HG03575 (cell line): ENCODE measurements around the gene ETFA.

ENCODE experiments used
- ATAC-seq: cut with Tn5 transposase; IDR thresholded peaks from one replicate; pipeline ENCODE4 v1.9.1; 2021; ENCODE audit not compliant: unreplicated experiment, insufficient number of reproducible peaks, low FRiP score; ENCODE audit errors: extremely low read depth

ETFA gene

GRCh38 chr15:76311100-76311953, at the start of gene ETFA:
Gene ETFA, minus strand, starts transcription at chr15:76311469. Its CDS starts 81 bp downstream, at chr15:76311388.
- ATAC-seq: peak; percentile 76

DNA sequence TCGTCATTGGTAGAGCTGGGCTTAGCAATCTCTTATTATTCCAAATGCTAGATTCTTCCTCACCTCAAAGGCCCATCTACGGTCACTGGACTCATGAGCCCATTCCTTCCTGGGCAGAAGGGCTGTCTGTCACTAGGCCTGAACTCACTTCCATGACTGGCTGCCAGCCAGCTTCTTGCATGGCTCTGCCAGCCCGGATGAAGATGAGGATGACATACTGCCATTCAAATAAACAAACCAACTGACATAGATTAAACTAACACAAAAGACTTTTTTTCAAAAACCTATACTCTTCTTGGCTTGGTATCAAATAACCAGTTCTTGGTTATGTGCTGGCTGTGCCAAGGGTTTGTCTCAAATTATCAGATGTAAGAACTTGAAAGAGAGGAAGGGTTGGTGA, 49.1 kb upstream of the ETFA start:
- no peak for ATAC-seq

DNA sequence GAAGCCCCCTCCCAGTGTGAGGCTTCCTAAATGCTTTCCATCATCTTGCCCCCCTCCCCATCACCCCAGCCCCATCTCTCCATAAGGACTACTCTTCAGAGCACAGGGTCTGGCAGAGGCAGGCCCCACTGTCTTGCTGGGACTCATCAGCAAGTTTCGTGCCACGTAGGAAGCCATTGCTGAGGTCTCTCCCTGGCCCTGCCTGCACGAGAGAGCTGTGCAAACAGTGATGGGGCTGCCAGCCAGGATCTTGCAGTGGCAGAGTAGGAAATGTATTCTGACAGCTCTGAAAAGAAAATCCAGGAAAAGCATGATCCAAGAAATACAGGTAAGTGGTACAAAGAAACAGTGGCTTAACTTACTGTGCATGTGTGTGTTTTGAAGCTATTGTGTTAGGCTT, 47.9 kb upstream of the ETFA start:
- no peak for ATAC-seq

DNA sequence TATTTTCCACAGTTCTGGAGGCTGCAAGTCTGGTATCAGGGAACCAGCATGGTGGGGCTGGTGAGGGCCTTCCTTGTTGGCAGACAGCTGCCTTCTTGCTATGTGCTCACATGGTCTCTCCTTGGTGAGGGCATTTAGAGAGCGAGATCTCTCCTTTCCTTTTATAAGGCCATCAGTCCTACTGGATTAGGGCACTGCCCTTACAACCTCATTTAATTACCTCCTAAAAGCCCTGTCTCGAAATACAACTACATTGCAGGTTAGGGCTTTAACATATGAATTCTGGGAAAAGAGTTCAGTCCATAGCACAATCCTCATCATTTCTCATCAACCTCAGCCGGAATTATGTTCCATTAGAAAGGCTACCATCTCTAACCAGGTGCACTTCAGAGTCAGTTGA, 47.2 kb upstream of the ETFA start:
- ATAC-seq: no peak

GRCh38 chr15:76354823-76355440, 43.7 kb upstream of the ETFA start:
- ATAC-seq: no peak

DNA sequence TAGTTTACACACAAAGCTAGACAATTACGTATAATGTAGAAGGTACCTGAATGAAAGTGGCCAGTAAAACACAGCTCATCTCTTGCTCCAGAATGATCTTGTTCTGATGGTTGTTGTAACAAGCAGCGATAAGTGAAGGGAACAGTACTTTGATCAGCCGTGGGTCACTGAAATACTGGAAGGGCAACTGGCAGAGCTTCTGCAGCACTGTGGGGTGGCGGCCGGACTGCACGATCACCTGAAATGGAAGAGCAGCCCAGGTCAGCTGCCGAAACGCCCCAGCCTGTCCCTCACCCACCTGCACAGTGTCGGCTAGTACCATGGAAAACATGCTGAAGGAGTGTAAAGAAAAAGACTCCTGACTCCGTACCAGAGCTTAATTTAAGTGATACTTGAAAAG, 42.6 kb upstream of the ETFA start:
- ATAC-seq: no peak

DNA sequence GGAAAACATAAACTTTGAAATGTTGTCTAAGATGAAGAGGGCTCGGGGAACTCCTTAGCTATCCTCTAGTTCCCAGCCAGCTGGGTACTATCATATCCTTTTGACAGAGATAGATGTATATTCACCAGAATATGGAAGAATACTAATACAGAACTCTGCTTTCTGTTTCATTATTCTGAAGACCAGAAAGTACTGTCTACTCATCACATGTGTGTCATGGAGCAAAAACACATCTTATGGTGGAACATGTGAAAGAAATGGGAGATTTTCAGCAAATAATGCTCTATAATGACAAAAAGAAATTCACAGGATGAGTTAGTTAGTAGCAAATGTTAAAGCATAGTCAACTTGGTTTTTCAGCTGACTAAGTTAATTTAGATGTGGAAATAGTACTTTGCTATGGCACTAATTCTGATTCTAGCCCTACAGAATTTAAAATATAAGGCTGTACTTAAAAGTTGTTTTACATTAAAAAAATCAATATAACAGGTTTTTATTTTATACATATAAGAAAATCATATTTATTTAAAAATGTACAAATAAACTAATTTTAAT, 41.8 kb upstream of the ETFA start:
- no peak for ATAC-seq

GRCh38 chr15:76349301-76350070, 38.2 kb upstream of the ETFA start:
- ATAC-seq: no peak

GRCh38 chr15:76347482-76348055, 36.3 kb upstream of the ETFA start:
- ATAC-seq: no peak

DNA sequence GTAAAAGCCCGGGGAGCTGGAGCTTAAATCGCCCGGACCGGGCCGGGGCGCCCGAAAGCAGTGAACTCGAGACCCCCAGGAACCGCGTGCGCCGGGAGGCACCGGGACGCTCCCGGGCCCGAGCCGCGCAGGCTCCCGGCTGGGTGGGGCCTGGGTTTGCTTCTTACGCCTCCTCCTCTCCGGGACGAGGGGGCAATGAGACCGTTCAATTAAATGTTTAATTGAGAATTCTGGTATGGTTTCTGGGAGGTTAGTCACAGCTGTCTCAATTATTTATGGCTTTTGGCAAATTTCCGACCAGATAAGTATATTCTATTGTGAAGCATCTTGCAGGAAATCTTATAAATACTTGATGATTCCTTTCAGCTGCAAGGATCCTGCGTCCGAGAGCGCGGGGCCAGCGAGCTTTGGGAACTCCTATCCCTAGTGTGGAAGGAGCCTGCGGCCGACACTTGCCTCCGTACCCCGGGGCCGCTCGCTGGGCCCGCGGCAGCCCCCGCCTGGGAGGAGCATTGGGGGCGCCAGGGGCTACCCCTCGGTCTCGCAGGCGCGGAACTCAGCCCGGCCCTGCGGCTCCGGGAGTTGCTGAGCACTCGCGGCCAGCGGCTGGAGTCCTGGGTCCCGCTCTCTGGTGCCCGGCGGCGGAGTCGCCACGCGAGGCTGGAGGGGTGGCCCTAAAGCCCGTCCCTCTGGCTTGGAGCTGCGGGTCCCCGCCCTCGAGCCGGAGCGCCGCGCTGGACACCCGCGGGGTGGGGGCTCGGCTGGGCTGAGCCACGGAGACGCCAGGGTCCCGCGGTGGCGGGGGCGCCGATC, 35.6 kb upstream of the ETFA start:
- no peak for ATAC-seq

GRCh38 chr15:76345880-76346668, 34.8 kb upstream of the ETFA start:
- no peak for ATAC-seq

GRCh38 chr15:76345583-76345879, 34.3 kb upstream of the ETFA start:
- no peak for ATAC-seq

- ATAC-seq: no peak
Measured at GRCh38 chr15:76344893-76345582, 33.8 kb upstream of the ETFA start.

DNA sequence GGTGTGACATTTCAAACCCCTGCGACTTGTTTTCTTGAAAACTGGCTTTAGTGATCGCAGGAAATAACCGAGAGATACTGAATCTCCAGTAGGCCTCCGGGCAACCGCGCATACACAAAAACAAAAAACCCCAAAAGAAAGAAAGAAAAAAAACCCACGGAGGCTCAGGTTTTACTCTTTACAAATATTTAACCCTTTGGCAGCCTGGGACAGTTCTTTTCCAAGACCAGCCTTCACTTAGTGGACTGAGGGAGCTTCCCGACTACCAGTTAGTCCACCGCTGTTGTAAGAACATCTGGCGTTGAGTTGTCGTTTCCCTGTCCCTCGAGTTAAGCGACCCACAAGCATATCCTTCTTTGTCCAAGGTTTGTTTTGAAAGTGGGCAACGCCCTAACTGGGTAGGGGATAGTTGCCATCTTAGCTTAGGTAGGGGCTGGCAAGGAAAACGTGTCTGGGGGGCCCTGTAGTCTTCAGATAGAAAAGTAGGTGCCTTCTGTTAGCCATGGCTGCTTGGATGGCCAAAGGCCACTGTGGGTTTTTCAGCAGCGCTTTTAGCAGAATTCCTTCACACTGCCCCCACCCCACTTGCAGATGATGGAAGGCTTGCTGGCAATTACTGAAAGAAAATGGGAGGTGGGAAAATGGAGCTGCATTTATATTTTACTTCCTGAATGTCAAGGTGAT, 32.2 kb upstream of the ETFA start:
- no peak for ATAC-seq

- ATAC-seq: no peak
Measured at GRCh38 chr15:76342382-76343201, 31.3 kb upstream of the ETFA start.

- ATAC-seq: no peak
Measured at GRCh38 chr15:76342058-76342381, 30.8 kb upstream of the ETFA start.
